GM23248 (cell line): ENCODE measurements around the gene PTGS1.

Source experiments
- EZH2 ChIP-seq: fragments of 200-600 bp; sonication (generic); IDR thresholded peaks from 2 replicates; pipeline ENCODE4 v1.6.1; 2018; ENCODE audit warnings: antibody characterized with exemption, mild to moderate bottlenecking; ENCODE audit not compliant: insufficient read depth, poor library complexity, severe bottlenecking
- EZH2phosphoT487 ChIP-seq: fragments of 200-600 bp; sonication (generic); IDR thresholded peaks from 2 replicates; pipeline ENCODE4 v1.6.1; 2018; ENCODE audit warnings: antibody characterized with exemption, moderate library complexity, mild to moderate bottlenecking, low read depth; ENCODE audit not compliant: insufficient read depth

DNA sequence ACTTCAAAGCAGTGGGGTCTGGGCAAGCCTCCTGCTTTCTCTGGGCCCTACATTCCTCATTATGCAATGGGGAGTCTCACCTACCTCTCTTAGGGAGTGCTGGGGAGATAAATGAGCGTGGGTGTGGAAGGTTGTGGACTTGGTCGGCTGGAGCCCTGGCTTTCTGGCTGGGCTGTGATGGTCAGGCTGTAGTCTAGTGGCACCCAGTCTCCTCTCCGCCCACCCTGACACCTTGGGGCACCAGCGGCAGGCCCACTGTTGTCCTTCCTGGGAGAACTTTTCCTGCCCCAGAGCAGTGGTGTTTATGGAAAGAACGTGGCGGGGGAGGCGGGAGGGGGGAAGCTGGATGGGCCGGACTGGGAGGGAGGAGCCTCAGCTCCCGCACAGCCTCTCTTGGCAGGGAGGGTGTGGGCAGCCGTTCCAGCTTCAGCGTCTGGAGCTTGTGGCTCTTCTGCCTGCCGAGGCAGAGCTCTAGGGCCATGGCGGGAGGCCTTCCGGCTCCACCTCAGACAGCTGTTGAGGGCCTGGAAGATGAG, 4.1 kb downstream of the PTGS1 start:
- TF ChIP-seq EZH2 (no peak), EZH2phosphoT487 (no peak)
